BLaER1 (cell line): ENCODE results near the gene PTPN9.
"Not testable (repeated sequence)": the region's sequence is repeated elsewhere in the genome, so short reads cannot be mapped to it uniquely, and the experiment has no call there.

Source experiments
- H3K27ac ChIP-seq: shearing (Covaris generic); formaldehyde crosslinking; 2 replicates; pipeline ENCODE4 v1.8.1; 2022
- H3K27me3 ChIP-seq: shearing (Covaris generic); formaldehyde crosslinking; 2 replicates; pipeline ENCODE4 v1.8.1; 2022
- H3K36me3 ChIP-seq: shearing (Covaris generic); formaldehyde crosslinking; 2 replicates; pipeline ENCODE4 v1.8.1; 2022
- H3K4me1 ChIP-seq: shearing (Covaris generic); formaldehyde crosslinking; 2 replicates; pipeline ENCODE4 v1.8.1; 2022
- H3K4me2 ChIP-seq: shearing (Covaris generic); formaldehyde crosslinking; 2 replicates; pipeline ENCODE4 v1.8.1; 2022
- H3K4me3 ChIP-seq: shearing (Covaris generic); formaldehyde crosslinking; 2 replicates; pipeline ENCODE4 v1.8.1; 2022
- H3K9ac ChIP-seq: shearing (Covaris generic); formaldehyde crosslinking; 2 replicates; pipeline ENCODE4 v1.8.1; 2022
- H3K9me3 ChIP-seq: shearing (Covaris generic); formaldehyde crosslinking; 2 replicates; pipeline ENCODE4 v1.8.1; 2022
- H4K20me1 ChIP-seq: shearing (Covaris generic); formaldehyde crosslinking; 2 replicates; pipeline ENCODE4 v1.8.1; 2022
- Cebpa-rat ChIP-seq: shearing (Covaris generic); IDR thresholded peaks from 2 replicates; pipeline ENCODE4 v1.8.1; 2022

Gene PTPN9

GRCh38 chr15:75554717-75555116 is 24.4 kb downstream of the PTPN9 start:
- Histone ChIP-seq H3K4me2 (no peak overlapping the region), H3K9me3 (no peaks in the 10 kb centered on the region), H3K36me3 (peaks cover 33% of the 10 kb centered on the region; the same call in 1 of the 2 replicates), H4K20me1 (peaks cover 51% of the 10 kb centered on the region), H3K27ac (no peak overlapping the region), H3K4me3 (no peak overlapping the region), H3K27me3 (no peaks in the 10 kb centered on the region), H3K9ac (no peak overlapping the region), H3K4me1 (0 out of 2 replicates have a peak, but pooled peaks cover 6% of the 10 kb centered on the region)
- TF ChIP-seq Cebpa-rat = no peak

DNA sequence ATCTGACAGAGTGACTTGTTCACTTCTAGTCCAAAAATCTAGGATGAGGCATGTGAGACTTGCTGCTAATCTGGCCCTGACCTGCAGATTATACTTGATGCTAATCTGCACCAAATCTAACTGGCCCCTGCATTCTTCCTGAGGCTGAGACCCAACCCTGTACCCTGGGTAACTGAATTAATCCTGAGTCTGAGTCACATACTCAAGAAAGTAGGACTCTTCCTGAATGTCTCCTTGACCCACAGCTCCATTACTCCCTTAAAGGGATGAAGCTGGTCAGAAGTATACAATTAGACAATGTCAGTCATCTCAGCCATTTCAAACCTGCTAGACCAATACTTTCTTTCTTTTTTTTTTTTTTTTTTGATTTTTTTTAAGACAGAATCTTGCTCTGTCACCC is 25.5 kb downstream of the PTPN9 start:
- Histone ChIP-seq H3K27ac (no peak overlapping the region), H3K4me2 (no peak overlapping the region), H3K36me3 (peaks cover 36% of the 10 kb centered on the region; the same call in 1 of the 2 replicates), H3K27me3 (no peaks in the 10 kb centered on the region), H4K20me1 (peaks cover 51% of the 10 kb centered on the region), H3K9me3 (no peaks in the 10 kb centered on the region), H3K4me3 (no peak overlapping the region), H3K9ac (no peak overlapping the region), H3K4me1 (0 out of 2 replicates have a peak, but pooled peaks cover 6% of the 10 kb centered on the region)
- TF ChIP-seq Cebpa-rat = no peak

DNA sequence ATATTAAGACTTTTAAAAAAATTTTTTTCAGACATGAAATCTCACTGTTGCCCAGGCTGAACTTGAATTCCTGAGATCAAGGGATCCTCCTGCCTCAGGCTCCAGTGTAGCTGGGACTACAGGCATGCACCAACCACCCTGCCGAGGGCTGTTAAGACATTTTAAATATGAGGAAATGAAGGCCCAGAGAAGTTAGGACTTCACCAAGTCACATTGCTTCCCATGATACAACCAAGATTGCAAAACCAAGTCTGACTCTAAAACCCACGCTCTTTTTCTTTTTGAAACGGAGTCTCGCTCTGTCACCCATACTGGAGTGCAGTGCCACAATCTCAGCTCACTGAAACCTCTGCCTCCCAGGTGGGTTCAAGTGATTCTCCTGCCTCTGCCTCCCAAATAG is 28.0 kb downstream of the PTPN9 start:
- H3K9ac ChIP-seq = no peak overlapping the region
- 0 out of 2 replicates have a peak, but pooled peaks cover 18% of the 10 kb centered on the region for H3K36me3 ChIP-seq
- no peaks in the 10 kb centered on the region for H3K9me3 ChIP-seq
- H3K4me1 ChIP-seq = peaks cover 26% of the 10 kb centered on the region
- H3K4me2 ChIP-seq = no peak overlapping the region
- peaks cover 73% of the 10 kb centered on the region for H4K20me1 ChIP-seq
- no peaks in the 10 kb centered on the region for H3K27me3 ChIP-seq
- H3K4me3 ChIP-seq = no peak overlapping the region
- H3K27ac ChIP-seq = no peak overlapping the region
- TF ChIP-seq Cebpa-rat = no peak

DNA sequence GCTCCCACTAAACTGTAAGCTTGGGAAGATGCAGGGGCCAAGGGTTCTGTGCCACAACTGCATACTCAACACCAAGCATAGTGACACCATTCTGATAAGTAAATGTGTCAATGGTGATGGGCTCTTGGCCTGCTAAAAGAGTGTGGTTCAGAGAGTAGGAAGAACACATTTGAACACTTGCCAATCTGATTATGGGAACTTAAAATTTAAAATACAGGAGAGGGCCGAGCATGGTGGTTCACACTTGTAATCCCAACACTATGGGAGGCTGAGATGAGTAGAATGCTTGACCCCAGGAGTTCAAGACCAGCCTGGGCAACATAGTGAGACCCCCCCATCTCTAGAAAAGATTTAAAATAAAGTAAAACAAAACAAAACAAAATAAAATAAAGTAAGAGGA is 34.1 kb downstream of the PTPN9 start:
- no peak overlapping the region for H3K27ac ChIP-seq
- no peak for TF ChIP-seq Cebpa-rat
- no peak overlapping the region for H3K4me3 ChIP-seq
- peaks cover 51% of the 10 kb centered on the region for H3K4me1 ChIP-seq
- H3K9ac ChIP-seq = no peak overlapping the region
- H4K20me1 ChIP-seq = peaks cover 78% of the 10 kb centered on the region
- H3K36me3 ChIP-seq = peaks cover 14% of the 10 kb centered on the region; the same call in 1 of the 2 replicates
- H3K4me2 ChIP-seq = no peak overlapping the region
- no peaks in the 10 kb centered on the region for H3K27me3 ChIP-seq
- H3K9me3 ChIP-seq = no peaks in the 10 kb centered on the region

- no peak overlapping the region for H3K4me3 ChIP-seq
- peaks cover 83% of the 10 kb centered on the region for H4K20me1 ChIP-seq
- no peak for TF ChIP-seq Cebpa-rat
- no peak overlapping the region for H3K27ac ChIP-seq
- H3K36me3 ChIP-seq = peaks cover 13% of the 10 kb centered on the region; the same call in 1 of the 2 replicates
- H3K9me3 ChIP-seq = no peaks in the 10 kb centered on the region
- no peak overlapping the region for H3K4me2 ChIP-seq
- H3K9ac ChIP-seq = no peak overlapping the region
- H3K27me3 ChIP-seq = no peaks in the 10 kb centered on the region
- peaks cover 51% of the 10 kb centered on the region for H3K4me1 ChIP-seq
These were observed 34.8 kb downstream of the PTPN9 start for GRCh38 chr15:75544359-75544758.

- H4K20me1 ChIP-seq = peaks cover 93% of the 10 kb centered on the region
These were observed 36.1 kb downstream of the PTPN9 start for GRCh38 chr15:75542949-75543545.

GRCh38 chr15:75542386-75542797 is 36.7 kb downstream of the PTPN9 start:
- Histone ChIP-seq H3K36me3 (peaks cover 7% of the 10 kb centered on the region), H3K27ac (no peak overlapping the region), H3K4me2 (peak overlapping the region; percentile 70), H4K20me1 (peaks cover 89% of the 10 kb centered on the region), H3K4me1 (peaks cover 42% of the 10 kb centered on the region), H3K9ac (no peak overlapping the region; the same call in 1 of the 2 replicates), H3K4me3 (no peak overlapping the region), H3K9me3 (no peaks in the 10 kb centered on the region), H3K27me3 (no peaks in the 10 kb centered on the region)
- no peak for TF ChIP-seq Cebpa-rat

More at GRCh38 chr15:75542949-75543545, 36.1 kb downstream of the PTPN9 start:
- not testable (repeated sequence) for H3K9me3 ChIP-seq, H3K4me3 ChIP-seq, H3K27me3 ChIP-seq, H3K27ac ChIP-seq, H3K9ac ChIP-seq, H3K36me3 ChIP-seq
- peak overlapping the region; percentile 40 for H3K4me2 ChIP-seq
- peaks cover 48% of the 10 kb centered on the region for H3K4me1 ChIP-seq

DNA sequence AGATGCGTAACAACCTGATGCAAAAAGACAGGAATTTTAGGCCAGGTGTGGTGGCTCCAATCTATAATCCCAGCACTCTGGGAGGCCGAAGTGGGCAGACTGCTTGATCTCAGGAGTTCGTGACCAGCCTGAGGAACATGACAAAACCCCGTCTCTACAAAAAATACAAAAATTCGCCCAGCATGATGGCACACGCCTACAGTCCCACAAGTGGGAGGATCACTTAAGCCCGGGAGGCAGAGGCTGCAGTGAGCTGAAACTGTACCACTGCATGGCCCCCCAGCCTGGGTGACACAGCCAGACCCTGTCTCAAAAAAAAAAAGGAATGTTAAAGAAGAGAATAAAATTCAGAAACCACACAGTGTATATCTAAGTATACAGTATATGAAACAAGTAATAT is 40.7 kb downstream of the PTPN9 start:
- no peaks in the 10 kb centered on the region for H3K9me3 ChIP-seq
- peaks cover 86% of the 10 kb centered on the region for H4K20me1 ChIP-seq
- no peak for TF ChIP-seq Cebpa-rat
- peaks cover 6% of the 10 kb centered on the region for H3K36me3 ChIP-seq
- H3K9ac ChIP-seq = no peak overlapping the region
- H3K4me3 ChIP-seq = no peak overlapping the region
- no peaks in the 10 kb centered on the region for H3K27me3 ChIP-seq
- no peak overlapping the region for H3K27ac ChIP-seq
- no peak overlapping the region for H3K4me2 ChIP-seq
- peaks cover 18% of the 10 kb centered on the region for H3K4me1 ChIP-seq

DNA sequence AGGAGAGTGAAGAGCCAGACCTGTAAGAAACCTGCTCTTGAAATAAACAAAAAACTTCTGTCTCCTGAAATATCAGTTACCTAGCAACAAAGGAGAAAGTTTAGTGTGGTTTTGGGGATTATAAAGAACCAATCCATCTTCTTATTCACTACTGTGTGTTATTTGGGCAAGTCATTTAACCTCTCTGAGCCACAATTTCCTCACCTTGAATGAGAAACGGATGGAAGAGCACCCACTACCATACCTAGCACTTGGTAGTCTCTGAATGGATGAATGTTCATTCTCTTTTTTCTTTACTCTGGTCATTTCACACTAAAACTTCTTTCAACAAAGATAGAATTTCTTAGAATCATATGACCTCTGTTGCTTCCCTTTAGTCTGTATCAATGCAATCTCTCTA is 45.2 kb downstream of the PTPN9 start:
- no peaks in the 10 kb centered on the region for H3K27me3 ChIP-seq
- no peaks in the 10 kb centered on the region for H3K4me1 ChIP-seq
- no peak for TF ChIP-seq Cebpa-rat
- no peak overlapping the region for H3K4me2 ChIP-seq
- H3K27ac ChIP-seq = no peak overlapping the region
- peaks cover 85% of the 10 kb centered on the region for H4K20me1 ChIP-seq
- H3K4me3 ChIP-seq = no peak overlapping the region
- H3K9ac ChIP-seq = no peak overlapping the region
- peaks cover 17% of the 10 kb centered on the region for H3K36me3 ChIP-seq
- H3K9me3 ChIP-seq = no peaks in the 10 kb centered on the region

- Histone ChIP-seq H3K27ac (no peak overlapping the region), H3K9me3 (no peaks in the 10 kb centered on the region), H3K4me2 (no peak overlapping the region), H3K36me3 (peaks cover 25% of the 10 kb centered on the region), H3K4me3 (no peak overlapping the region), H3K27me3 (no peaks in the 10 kb centered on the region), H3K9ac (no peak overlapping the region), H3K4me1 (no peaks in the 10 kb centered on the region), H4K20me1 (peaks cover 86% of the 10 kb centered on the region)
- no peak for TF ChIP-seq Cebpa-rat
These were observed 46.5 kb downstream of the PTPN9 start for GRCh38 chr15:75532413-75533250.
